Measurements from ENCODE around the gene GRPEL2.

Gene GRPEL2

GRCh38 chr5:149372932-149373331 is 27.6 kb downstream of the GRPEL2 start:
- TF ChIP-seq, protein P1, sequence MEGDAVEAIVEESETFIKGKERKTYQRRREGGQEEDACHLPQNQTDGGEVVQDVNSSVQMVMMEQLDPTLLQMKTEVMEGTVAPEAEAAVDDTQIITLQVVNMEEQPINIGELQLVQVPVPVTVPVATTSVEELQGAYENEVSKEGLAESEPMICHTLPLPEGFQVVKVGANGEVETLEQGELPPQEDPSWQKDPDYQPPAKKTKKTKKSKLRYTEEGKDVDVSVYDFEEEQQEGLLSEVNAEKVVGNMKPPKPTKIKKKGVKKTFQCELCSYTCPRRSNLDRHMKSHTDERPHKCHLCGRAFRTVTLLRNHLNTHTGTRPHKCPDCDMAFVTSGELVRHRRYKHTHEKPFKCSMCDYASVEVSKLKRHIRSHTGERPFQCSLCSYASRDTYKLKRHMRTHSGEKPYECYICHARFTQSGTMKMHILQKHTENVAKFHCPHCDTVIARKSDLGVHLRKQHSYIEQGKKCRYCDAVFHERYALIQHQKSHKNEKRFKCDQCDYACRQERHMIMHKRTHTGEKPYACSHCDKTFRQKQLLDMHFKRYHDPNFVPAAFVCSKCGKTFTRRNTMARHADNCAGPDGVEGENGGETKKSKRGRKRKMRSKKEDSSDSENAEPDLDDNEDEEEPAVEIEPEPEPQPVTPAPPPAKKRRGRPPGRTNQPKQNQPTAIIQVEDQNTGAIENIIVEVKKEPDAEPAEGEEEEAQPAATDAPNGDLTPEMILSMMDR (IDR thresholded peaks at IDR 0.05; ENCODE audit: low read depth, low read length, missing control alignments): no peak
- no peak for DNase-seq (ENCODE audit: extremely low read depth, low read depth)
- H3K4me3 ChIP-seq (replicated peaks; ENCODE audit: low read depth, low read length): no peak overlapping the region

DNA sequence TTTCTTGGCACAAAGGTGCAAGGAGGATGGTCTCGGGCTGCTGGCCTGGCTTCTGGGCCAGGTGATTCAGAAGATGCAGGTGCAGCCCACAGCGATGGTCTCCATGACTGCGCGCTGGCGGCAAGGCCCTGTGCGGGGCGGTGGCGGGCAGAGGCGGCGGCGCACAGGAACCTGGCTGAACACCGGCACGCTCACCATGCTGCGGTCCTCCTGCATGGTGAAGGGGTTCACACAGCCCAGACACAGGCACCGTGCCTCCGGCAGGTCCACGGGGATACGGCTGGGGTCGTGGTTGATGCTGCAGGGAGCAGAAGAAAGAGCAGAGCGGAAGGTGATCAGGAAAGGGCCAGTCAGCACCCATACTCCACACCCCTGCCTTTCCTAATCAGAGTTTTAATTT is 29.0 kb downstream of the GRPEL2 start:
- no peak overlapping the region for H3K4me3 ChIP-seq (replicated peaks; ENCODE audit: low read depth, low read length)
- TF ChIP-seq, protein P1 (IDR thresholded peaks at IDR 0.05; ENCODE audit: low read depth, low read length, missing control alignments): no peak
- no peak for DNase-seq (ENCODE audit: extremely low read depth, low read depth)

- no peak for DNase-seq (ENCODE audit: extremely low read depth, low read depth)
- no peak overlapping the region for H3K4me3 ChIP-seq (replicated peaks; ENCODE audit: low read depth, low read length)
- TF ChIP-seq, protein P1 (IDR thresholded peaks at IDR 0.05; ENCODE audit: low read depth, low read length, missing control alignments): no peak
Measured at GRCh38 chr5:149374801-149375200, 29.5 kb downstream of the GRPEL2 start.

DNA sequence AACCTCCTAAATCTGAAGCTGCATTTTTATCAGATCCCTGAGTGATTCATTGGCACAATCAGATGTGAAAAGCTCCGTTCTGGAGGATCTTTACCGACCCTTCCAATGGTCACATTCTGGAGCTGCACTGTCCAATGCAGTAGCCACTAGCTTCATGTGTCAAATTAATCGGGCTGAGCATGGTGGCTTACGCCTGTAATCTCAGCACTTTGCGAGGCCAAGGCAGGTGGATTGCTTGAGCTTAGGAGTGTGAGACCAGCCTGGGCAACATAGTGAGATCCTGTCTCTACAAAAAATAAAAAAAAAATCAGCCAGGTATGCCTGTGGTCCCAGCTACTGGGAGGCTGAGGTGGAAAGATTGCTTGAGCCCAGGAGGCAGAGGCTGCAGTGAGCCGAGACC is 30.1 kb downstream of the GRPEL2 start:
- no peak overlapping the region for H3K4me3 ChIP-seq (replicated peaks; ENCODE audit: low read depth, low read length)
- TF ChIP-seq, protein P1 (IDR thresholded peaks at IDR 0.05; ENCODE audit: low read depth, low read length, missing control alignments): no peak
- no peak for DNase-seq (ENCODE audit: extremely low read depth, low read depth)

DNA sequence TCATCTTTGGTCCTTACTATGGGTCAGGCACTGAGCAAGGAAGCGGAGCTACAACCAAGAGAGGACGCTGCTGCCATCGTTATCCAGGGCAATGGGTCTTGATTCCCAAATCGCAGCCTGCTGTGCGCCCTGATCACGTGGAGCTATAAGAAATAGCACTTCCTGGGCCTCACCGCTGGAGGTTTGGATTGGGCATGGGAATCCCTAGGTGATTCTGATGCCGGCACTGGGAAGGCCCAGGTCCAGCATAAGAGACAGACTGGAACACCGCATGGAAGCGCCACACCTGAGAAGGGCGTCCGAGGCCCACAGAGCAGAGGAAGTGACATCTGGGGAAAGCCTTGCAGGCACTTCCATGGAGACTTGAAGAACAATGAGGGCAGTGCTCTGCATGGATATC is 30.8 kb downstream of the GRPEL2 start:
- no peak for DNase-seq (ENCODE audit: extremely low read depth, low read depth)
- no peak overlapping the region for H3K4me3 ChIP-seq (replicated peaks; ENCODE audit: low read depth, low read length)
- TF ChIP-seq, protein P1 (IDR thresholded peaks at IDR 0.05; ENCODE audit: low read depth, low read length, missing control alignments): no peak

- no peak for DNase-seq (ENCODE audit: extremely low read depth, low read depth)
- no peak overlapping the region for H3K4me3 ChIP-seq (replicated peaks; ENCODE audit: low read depth, low read length)
- TF ChIP-seq, protein P1 (IDR thresholded peaks at IDR 0.05; ENCODE audit: low read depth, low read length, missing control alignments): no peak
Measured at GRCh38 chr5:149376711-149377447, 31.6 kb downstream of the GRPEL2 start.
